ENCODE results near the gene CNDP1. TPM values are rescaled to one million over a fixed set of nuclear protein-coding genes. Genes with fewer than 3 reads are reported as not detected.

Gene CNDP1
- polyA plus RNA-seq, 1 of the 3 experiments (the other 2 are of a cell fraction) = not detected

DNA sequence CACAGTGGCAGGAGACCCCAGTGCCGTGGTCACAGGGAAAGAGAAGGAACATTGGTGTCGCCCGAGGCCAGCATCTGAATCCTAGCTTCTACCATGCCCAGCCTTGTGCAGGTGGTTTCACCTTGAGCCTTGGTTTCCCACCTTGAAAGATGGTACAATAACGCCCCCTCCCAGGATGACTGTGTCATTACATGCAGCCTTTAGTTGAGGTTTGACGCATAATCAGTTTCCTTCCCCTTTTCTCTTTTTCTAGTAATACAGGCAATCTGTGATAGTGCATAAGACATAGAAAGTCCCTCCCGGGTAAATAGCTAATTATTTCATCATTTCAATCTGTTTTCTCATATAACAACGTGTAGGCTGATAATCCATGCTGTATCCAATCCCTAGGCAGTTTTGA lies 33.5 kb downstream of the CNDP1 start:
- Histone ChIP-seq H3K36me3 (replicated peaks in 1 of 2; ENCODE audit: control insufficient read depth in 1 of 2, insufficient read depth in 2 of 2, low read length in 1 of 2) (no peaks in the 10 kb centered on the region), H3K4me1 (ENCODE audit: control insufficient read depth in 1 of 2, insufficient read depth in 2 of 2, low read depth in 1 of 2, low read length in 1 of 2) (no peaks in the 10 kb centered on the region), H3K9me2 (no peaks in the 10 kb centered on the region), H3K27me3 (ENCODE audit: insufficient read depth) (no peaks in the 10 kb centered on the region; the same call in 1 of the 2 replicates), H3K79me2 (ENCODE audit: insufficient read depth) (no peaks in the 10 kb centered on the region), H3K4me2 (no peak overlapping the region), H3K9me3 (no peaks in the 10 kb centered on the region), H3K9ac (no peak overlapping the region), H4K20me1 (ENCODE audit: insufficient read depth) (no peaks in the 10 kb centered on the region), H3F3A (replicated peaks; ENCODE audit: insufficient read depth) (no peaks in the 10 kb centered on the region), H3K4me3 (ENCODE audit: low read depth in 2 of 2, low read length in 1 of 2) (no peak overlapping the region), H2AFZ (ENCODE audit: low read depth) (no peak overlapping the region), H3K27ac (ENCODE audit: low read depth in 2 of 2, low read length in 1 of 2) (no peak overlapping the region)
- ChIA-PET POLR2A (no interaction called here), CTCF (interaction anchor here (1.4 kb wide), 1 partner anchor 214 kb away, joined by 3 read pairs; no protein-coding TSS in a partner anchor)
- DNase-seq = no peak
- WGBS (ENCODE audit: low lambda C conversion rate) = 31% methylated on average over 7 of the region's 7 CpGs
- TF ChIP-seq, protein P1, sequence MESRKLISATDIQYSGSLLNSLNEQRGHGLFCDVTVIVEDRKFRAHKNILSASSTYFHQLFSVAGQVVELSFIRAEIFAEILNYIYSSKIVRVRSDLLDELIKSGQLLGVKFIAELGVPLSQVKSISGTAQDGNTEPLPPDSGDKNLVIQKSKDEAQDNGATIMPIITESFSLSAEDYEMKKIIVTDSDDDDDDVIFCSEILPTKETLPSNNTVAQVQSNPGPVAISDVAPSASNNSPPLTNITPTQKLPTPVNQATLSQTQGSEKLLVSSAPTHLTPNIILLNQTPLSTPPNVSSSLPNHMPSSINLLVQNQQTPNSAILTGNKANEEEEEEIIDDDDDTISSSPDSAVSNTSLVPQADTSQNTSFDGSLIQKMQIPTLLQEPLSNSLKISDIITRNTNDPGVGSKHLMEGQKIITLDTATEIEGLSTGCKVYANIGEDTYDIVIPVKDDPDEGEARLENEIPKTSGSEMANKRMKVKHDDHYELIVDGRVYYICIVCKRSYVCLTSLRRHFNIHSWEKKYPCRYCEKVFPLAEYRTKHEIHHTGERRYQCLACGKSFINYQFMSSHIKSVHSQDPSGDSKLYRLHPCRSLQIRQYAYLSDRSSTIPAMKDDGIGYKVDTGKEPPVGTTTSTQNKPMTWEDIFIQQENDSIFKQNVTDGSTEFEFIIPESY (IDR thresholded peaks at IDR 0.05; ENCODE audit: borderline replicate concordance, low read depth) = no peak
- TF ChIP-seq, protein P2, sequence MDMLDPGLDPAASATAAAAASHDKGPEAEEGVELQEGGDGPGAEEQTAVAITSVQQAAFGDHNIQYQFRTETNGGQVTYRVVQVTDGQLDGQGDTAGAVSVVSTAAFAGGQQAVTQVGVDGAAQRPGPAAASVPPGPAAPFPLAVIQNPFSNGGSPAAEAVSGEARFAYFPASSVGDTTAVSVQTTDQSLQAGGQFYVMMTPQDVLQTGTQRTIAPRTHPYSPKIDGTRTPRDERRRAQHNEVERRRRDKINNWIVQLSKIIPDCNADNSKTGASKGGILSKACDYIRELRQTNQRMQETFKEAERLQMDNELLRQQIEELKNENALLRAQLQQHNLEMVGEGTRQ (IDR thresholded peaks at IDR 0.05; ENCODE audit: borderline replicate concordance, low read depth, low read length) = no peak

DNA sequence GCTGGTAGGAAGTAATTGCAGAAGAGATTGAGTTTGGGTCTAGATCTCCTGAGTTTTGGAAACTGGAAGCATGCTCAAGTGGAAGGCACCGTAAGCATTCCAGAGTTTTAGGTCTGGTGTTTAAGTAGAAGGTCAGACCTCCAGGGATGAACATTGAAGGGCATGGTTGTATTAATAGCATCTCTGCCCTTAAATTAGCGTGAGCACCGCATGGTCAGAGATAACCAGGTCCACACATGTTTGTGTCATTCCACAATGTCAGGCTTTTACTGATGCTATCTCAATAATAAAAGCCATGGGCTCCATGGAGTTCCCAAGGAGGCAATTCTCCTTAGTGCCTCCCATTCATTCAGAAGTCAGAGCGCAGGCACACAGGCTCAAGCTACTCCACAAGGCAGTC lies 35.1 kb downstream of the CNDP1 start:
- Histone ChIP-seq H3K79me2 (ENCODE audit: insufficient read depth) (no peaks in the 10 kb centered on the region), H3K4me3 (ENCODE audit: low read depth in 2 of 2, low read length in 1 of 2) (no peak overlapping the region), H3K36me3 (replicated peaks in 1 of 2; ENCODE audit: control insufficient read depth in 1 of 2, insufficient read depth in 2 of 2, low read length in 1 of 2) (no peaks in the 10 kb centered on the region), H3K4me2 (no peak overlapping the region), H3K9ac (no peak overlapping the region), H3F3A (replicated peaks; ENCODE audit: insufficient read depth) (no peaks in the 10 kb centered on the region), H4K20me1 (ENCODE audit: insufficient read depth) (no peaks in the 10 kb centered on the region), H3K27ac (ENCODE audit: low read depth in 2 of 2, low read length in 1 of 2) (no peak overlapping the region), H2AFZ (ENCODE audit: low read depth) (no peak overlapping the region), H3K4me1 (ENCODE audit: control insufficient read depth in 1 of 2, insufficient read depth in 2 of 2, low read depth in 1 of 2, low read length in 1 of 2) (no peaks in the 10 kb centered on the region), H3K9me2 (no peaks in the 10 kb centered on the region), H3K9me3 (no peaks in the 10 kb centered on the region), H3K27me3 (ENCODE audit: insufficient read depth) (no peaks in the 10 kb centered on the region)
- DNase-seq = no peak
- TF ChIP-seq, protein P1 (IDR thresholded peaks at IDR 0.05; ENCODE audit: borderline replicate concordance, low read depth) = no peak
- TF ChIP-seq EP300 (IDR thresholded peaks at IDR 0.05; ENCODE audit: borderline replicate concordance in 1 of 2, low read depth in 1 of 2, low read length in 1 of 2) (no peak), MEF2A (IDR thresholded peaks at IDR 0.05; ENCODE audit: borderline replicate concordance, low read depth) (no peak)
- TF ChIP-seq, protein P3, sequence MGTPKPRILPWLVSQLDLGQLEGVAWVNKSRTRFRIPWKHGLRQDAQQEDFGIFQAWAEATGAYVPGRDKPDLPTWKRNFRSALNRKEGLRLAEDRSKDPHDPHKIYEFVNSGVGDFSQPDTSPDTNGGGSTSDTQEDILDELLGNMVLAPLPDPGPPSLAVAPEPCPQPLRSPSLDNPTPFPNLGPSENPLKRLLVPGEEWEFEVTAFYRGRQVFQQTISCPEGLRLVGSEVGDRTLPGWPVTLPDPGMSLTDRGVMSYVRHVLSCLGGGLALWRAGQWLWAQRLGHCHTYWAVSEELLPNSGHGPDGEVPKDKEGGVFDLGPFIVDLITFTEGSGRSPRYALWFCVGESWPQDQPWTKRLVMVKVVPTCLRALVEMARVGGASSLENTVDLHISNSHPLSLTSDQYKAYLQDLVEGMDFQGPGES (IDR thresholded peaks at IDR 0.05; ENCODE audit: low read depth, low read length) = no peak
- ChIA-PET CTCF (interaction anchor here (0.7 kb wide), 1 partner anchor 377 kb away, joined by 4 read pairs; no protein-coding TSS in a partner anchor), POLR2A (no interaction called here)
- 8% methylated on average over 4 of the region's 4 CpGs for WGBS (ENCODE audit: low lambda C conversion rate)
